GM23338 (cell line): ENCODE measurements around the gene PLXNA2. TPM values are rescaled to one million over a fixed set of nuclear protein-coding genes. Genes with fewer than 3 reads are reported as not detected.

Experiments
- ATAC-seq: fragments of 200-7000 bp; cut with Tn5 transposase; 3 replicates; pipeline ENCODE4 v1.9.1; 2020
- DNase-seq: peaks from one replicate; pipeline ENCODE4 v3.0.0-alpha.2; 2015; ENCODE audit warnings: low spot score
- H2AFZ ChIP-seq: fragments of 200-600 bp; sonication (generic); 2 replicates; pipeline ENCODE4 v1.8.0; 2016; ENCODE audit warnings: antibody characterized with exemption, mild to moderate bottlenecking, moderate library complexity
- H3F3A ChIP-seq: fragments of 200-600 bp; sonication (generic); replicated peaks from 2 replicates; pipeline ENCODE4 v1.8.0; 2017; ENCODE audit warnings: antibody characterized with exemption, mixed run types, low read depth
- H3K27ac ChIP-seq: fragments of 200-600 bp; sonication (generic); 2 replicates; pipeline ENCODE4 v1.6.1; 2016; ENCODE audit warnings: low read depth
- H3K27me3 ChIP-seq: fragments of 200-600 bp; sonication (generic); 2 replicates; pipeline ENCODE4 v1.8.0; 2016; ENCODE audit warnings: mild to moderate bottlenecking, mixed run types, moderate library complexity; ENCODE audit not compliant: insufficient read depth
- H3K36me3 ChIP-seq: fragments of 200-600 bp; sonication (generic); 2 replicates; pipeline ENCODE4 v1.8.0; 2016; ENCODE audit warnings: mild to moderate bottlenecking; ENCODE audit not compliant: insufficient read depth
- H3K4me1 ChIP-seq: fragments of 200-600 bp; sonication (generic); 2 replicates; pipeline ENCODE4 v1.8.0; 2016; ENCODE audit warnings: mild to moderate bottlenecking, moderate library complexity; ENCODE audit not compliant: insufficient read depth
- H3K4me2 ChIP-seq: fragments of 200-600 bp; sonication (generic); 2 replicates; pipeline ENCODE4 v1.7.1; 2017; ENCODE audit warnings: mixed run types
- H3K4me3 ChIP-seq: fragments of 200-600 bp; sonication (generic); 2 replicates; pipeline ENCODE4 v1.6.1; 2016; ENCODE audit warnings: mixed run types
- H3K79me2 ChIP-seq: fragments of 200-600 bp; sonication (generic); replicated peaks from 2 replicates; pipeline ENCODE4 v1.8.0; 2017; ENCODE audit warnings: mild to moderate bottlenecking; ENCODE audit not compliant: insufficient read depth
- H3K9me2 ChIP-seq: fragments of 200-600 bp; sonication (generic); 2 replicates; pipeline ENCODE4 v1.8.0; 2017; ENCODE audit not compliant: insufficient read depth
- H4K20me1 ChIP-seq: fragments of 200-600 bp; sonication (generic); replicated peaks from 2 replicates; pipeline ENCODE4 v1.8.0; 2017; ENCODE audit warnings: mild to moderate bottlenecking; ENCODE audit not compliant: insufficient read depth
- H3K27ac Mint-ChIP-seq: 2 replicates; pipeline ENCODE4 v1.8.0; 2020; ENCODE audit warnings: inconsistent platforms, mild to moderate bottlenecking, moderate library complexity, mixed read lengths
- H3K27me3 Mint-ChIP-seq: 3 replicates; pipeline ENCODE4 v1.8.0; 2022; ENCODE audit warnings: low read depth, mild to moderate bottlenecking, moderate library complexity, mixed read lengths, inconsistent platforms; ENCODE audit not compliant: insufficient read depth, poor library complexity
- H3K36me3 Mint-ChIP-seq: 3 replicates; pipeline ENCODE4 v1.8.0; 2021; ENCODE audit warnings: low read depth, mild to moderate bottlenecking, inconsistent platforms, moderate library complexity, mixed read lengths
- H3K4me1 Mint-ChIP-seq: 3 replicates; pipeline ENCODE4 v1.8.0; 2020; ENCODE audit warnings: mild to moderate bottlenecking, inconsistent platforms, mixed read lengths
- H3K4me3 Mint-ChIP-seq: 3 replicates; pipeline ENCODE4 v1.8.0; 2021; ENCODE audit warnings: moderate library complexity, mild to moderate bottlenecking, inconsistent platforms, mixed read lengths
- H3K9me3 Mint-ChIP-seq: 3 replicates; pipeline ENCODE4 v1.8.0; 2020; ENCODE audit warnings: moderate library complexity, mild to moderate bottlenecking, inconsistent platforms, mixed read lengths
- CREB1 ChIP-seq: fragments of 250-450 bp; sonication (Bioruptor Pico); IDR thresholded peaks from 2 replicates; pipeline ENCODE4 v1.5.0; 2020; ENCODE audit warnings: low read depth, mild to moderate bottlenecking, moderate library complexity
- CTCF ChIP-seq, 2 experiments: fragments of 200-600 bp in 1 of 2; sonication (generic) in 1 of 2; conservative IDR thresholded peaks; 2 replicates each; pipeline versions ENCODE4 v1.5.1 to v1.6.1; 2016 to 2017; ENCODE audit warnings: antibody characterized with exemption in 2 of 2, low read depth in 2 of 2, mild to moderate bottlenecking in 2 of 2, moderate library complexity in 1 of 2
- EZH2 ChIP-seq: fragments of 200-600 bp; sonication (generic); IDR thresholded peaks from one replicate; pipeline ENCODE4 v1.8.0; 2017; ENCODE audit warnings: antibody characterized with exemption, mild to moderate bottlenecking, low read depth; ENCODE audit not compliant: unreplicated experiment
- EZH2phosphoT487 ChIP-seq: fragments of 200-600 bp; sonication (generic); IDR thresholded peaks from one replicate; pipeline ENCODE4 v1.8.1; 2018; ENCODE audit warnings: antibody characterized with exemption; ENCODE audit not compliant: unreplicated experiment
- JUNB ChIP-seq: IDR thresholded peaks from one replicate; pipeline ENCODE4 v1.6.1; 2016; ENCODE audit warnings: antibody characterized with exemption; ENCODE audit not compliant: unreplicated experiment
- NANOG ChIP-seq: IDR thresholded peaks from 2 replicates; pipeline ENCODE4 v1.6.1; 2016; ENCODE audit warnings: antibody characterized with exemption, borderline replicate concordance
- POLR2AphosphoS5 ChIP-seq: IDR thresholded peaks from 2 replicates; pipeline ENCODE4 v1.6.1; 2016; ENCODE audit warnings: antibody characterized with exemption, low read depth
- STAT1 ChIP-seq: IDR thresholded peaks from one replicate; pipeline ENCODE4 v1.6.1; 2016; ENCODE audit warnings: antibody characterized with exemption; ENCODE audit not compliant: unreplicated experiment
- ZNF114 ChIP-seq: fragments of 250-450 bp; sonication (Bioruptor Pico); IDR thresholded peaks from 2 replicates; pipeline ENCODE4 v1.5.0; 2020; ENCODE audit warnings: mild to moderate bottlenecking, moderate library complexity
- ZNF331 ChIP-seq: fragments of 250-450 bp; sonication (Bioruptor Pico); IDR thresholded peaks from 2 replicates; pipeline ENCODE4 v1.5.0; 2020; ENCODE audit warnings: low read depth, mild to moderate bottlenecking, moderate library complexity
- ZNF462 ChIP-seq: fragments of 250-450 bp; sonication (Bioruptor Pico); IDR thresholded peaks from 2 replicates; pipeline ENCODE4 v1.5.0; 2020; ENCODE audit warnings: mild to moderate bottlenecking, moderate library complexity
- polyA plus RNA-seq: library from polyadenylated mRNA; unstranded; fragments of >200 nt; fragmentation: Nextera tagmentation; extraction: Ambion mirVana; gene quantifications from 2 replicates; pipeline ENCODE4 v1.2.1, GENCODE V29; 2016
- total RNA-seq: library from RNA; depleted of rRNA; stranded (reverse); fragments of >200 nt; shearing (Covaris generic); gene quantifications from 2 replicates; pipeline ENCODE4 v1.2.3, GENCODE V29; 2014
- TF ChIP-seq, protein P1 (sequence below): IDR thresholded peaks from one replicate; pipeline ENCODE4 v1.6.1; 2018; ENCODE audit warnings: antibody characterized with exemption; ENCODE audit not compliant: unreplicated experiment
- TF ChIP-seq, protein P2 (sequence below): IDR thresholded peaks from 2 replicates; pipeline ENCODE4 v1.6.1; 2016; ENCODE audit warnings: antibody characterized with exemption

PLXNA2 gene
- total and polyA plus RNA-seq, 2 experiments from 2014 or later: 0.40 to 1.8 TPM

- no peak for DNase-seq
These were observed 178.3 kb downstream of the PLXNA2 start for GRCh38 chr1:208065862-208066261.

More at GRCh38 chr1:208065862-208066261, 178.3 kb downstream of the PLXNA2 start:
- no peaks in the 10 kb centered on the region for H3K36me3 Mint-ChIP-seq
- no peaks in the 10 kb centered on the region for H3K27me3 ChIP-seq
- no peaks in the 10 kb centered on the region for H4K20me1 ChIP-seq
- ATAC-seq: no peak
- no peaks in the 10 kb centered on the region for H3K79me2 ChIP-seq
- no peaks in the 10 kb centered on the region for H3F3A ChIP-seq
- no peak overlapping the region for H3K4me2 ChIP-seq
- H2AFZ ChIP-seq: no peak overlapping the region
- no peaks in the 10 kb centered on the region for H3K4me1 ChIP-seq
- H3K4me3 Mint-ChIP-seq: no peak overlapping the region
- no peaks in the 10 kb centered on the region for H3K9me2 ChIP-seq
- no peak overlapping the region for H3K27ac Mint-ChIP-seq
- no peak for TF ChIP-seq ZNF331
- no peak for TF ChIP-seq CTCF (conservative IDR thresholded peaks at IDR 0.05; ENCODE audit: low read depth in 2 of 2)
- no peak for TF ChIP-seq NANOG
- TF ChIP-seq EZH2: no peak
- TF ChIP-seq ZNF114: no peak
- TF ChIP-seq STAT1: no peak
- TF ChIP-seq, protein P1, sequence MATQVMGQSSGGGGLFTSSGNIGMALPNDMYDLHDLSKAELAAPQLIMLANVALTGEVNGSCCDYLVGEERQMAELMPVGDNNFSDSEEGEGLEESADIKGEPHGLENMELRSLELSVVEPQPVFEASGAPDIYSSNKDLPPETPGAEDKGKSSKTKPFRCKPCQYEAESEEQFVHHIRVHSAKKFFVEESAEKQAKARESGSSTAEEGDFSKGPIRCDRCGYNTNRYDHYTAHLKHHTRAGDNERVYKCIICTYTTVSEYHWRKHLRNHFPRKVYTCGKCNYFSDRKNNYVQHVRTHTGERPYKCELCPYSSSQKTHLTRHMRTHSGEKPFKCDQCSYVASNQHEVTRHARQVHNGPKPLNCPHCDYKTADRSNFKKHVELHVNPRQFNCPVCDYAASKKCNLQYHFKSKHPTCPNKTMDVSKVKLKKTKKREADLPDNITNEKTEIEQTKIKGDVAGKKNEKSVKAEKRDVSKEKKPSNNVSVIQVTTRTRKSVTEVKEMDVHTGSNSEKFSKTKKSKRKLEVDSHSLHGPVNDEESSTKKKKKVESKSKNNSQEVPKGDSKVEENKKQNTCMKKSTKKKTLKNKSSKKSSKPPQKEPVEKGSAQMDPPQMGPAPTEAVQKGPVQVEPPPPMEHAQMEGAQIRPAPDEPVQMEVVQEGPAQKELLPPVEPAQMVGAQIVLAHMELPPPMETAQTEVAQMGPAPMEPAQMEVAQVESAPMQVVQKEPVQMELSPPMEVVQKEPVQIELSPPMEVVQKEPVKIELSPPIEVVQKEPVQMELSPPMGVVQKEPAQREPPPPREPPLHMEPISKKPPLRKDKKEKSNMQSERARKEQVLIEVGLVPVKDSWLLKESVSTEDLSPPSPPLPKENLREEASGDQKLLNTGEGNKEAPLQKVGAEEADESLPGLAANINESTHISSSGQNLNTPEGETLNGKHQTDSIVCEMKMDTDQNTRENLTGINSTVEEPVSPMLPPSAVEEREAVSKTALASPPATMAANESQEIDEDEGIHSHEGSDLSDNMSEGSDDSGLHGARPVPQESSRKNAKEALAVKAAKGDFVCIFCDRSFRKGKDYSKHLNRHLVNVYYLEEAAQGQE: no peak
- no peak for TF ChIP-seq EZH2phosphoT487
- no peak for TF ChIP-seq POLR2AphosphoS5
- no peak for TF ChIP-seq ZNF462 (CRISPR knock-in tag)
- TF ChIP-seq CREB1 (CRISPR knock-in tag): no peak
- TF ChIP-seq, protein P2, sequence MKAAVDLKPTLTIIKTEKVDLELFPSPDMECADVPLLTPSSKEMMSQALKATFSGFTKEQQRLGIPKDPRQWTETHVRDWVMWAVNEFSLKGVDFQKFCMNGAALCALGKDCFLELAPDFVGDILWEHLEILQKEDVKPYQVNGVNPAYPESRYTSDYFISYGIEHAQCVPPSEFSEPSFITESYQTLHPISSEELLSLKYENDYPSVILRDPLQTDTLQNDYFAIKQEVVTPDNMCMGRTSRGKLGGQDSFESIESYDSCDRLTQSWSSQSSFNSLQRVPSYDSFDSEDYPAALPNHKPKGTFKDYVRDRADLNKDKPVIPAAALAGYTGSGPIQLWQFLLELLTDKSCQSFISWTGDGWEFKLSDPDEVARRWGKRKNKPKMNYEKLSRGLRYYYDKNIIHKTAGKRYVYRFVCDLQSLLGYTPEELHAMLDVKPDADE: no peak
- TF ChIP-seq JUNB: no peak
- no peaks in the 10 kb centered on the region; the same call in 2 of the 3 replicates for H3K4me1 Mint-ChIP-seq
- H3K4me3 ChIP-seq: no peak overlapping the region
- no peaks in the 10 kb centered on the region for H3K9me3 Mint-ChIP-seq
- no peak overlapping the region for H3K27ac ChIP-seq
- H3K36me3 ChIP-seq: no peaks in the 10 kb centered on the region
- peaks cover 2% of the 10 kb centered on the region for H3K27me3 Mint-ChIP-seq
